Sigmoid colon (tissue), 4 donors: ENCODE data around the gene TANK.

Source experiments
- POLR2AphosphoS5 ChIP-seq, 4 donors: sonication (generic); formaldehyde crosslinking; IDR thresholded peaks; one replicate each; pipeline ENCODE4 v1.6.1; 2017; ENCODE audit warnings: antibody characterized with exemption in 4 of 4
- TF ChIP-seq, protein P1 (sequence below), 4 experiments: fragments of 450-650 bp in 3 of 4; fragments of 200-600 bp in 1 of 4; IDR thresholded peaks; one replicate each; pipeline ENCODE4 v1.5.1; 2016 to 2019; ENCODE audit warnings: antibody characterized with exemption in 4 of 4, mild to moderate bottlenecking in 3 of 4, moderate library complexity in 2 of 4

DNA sequence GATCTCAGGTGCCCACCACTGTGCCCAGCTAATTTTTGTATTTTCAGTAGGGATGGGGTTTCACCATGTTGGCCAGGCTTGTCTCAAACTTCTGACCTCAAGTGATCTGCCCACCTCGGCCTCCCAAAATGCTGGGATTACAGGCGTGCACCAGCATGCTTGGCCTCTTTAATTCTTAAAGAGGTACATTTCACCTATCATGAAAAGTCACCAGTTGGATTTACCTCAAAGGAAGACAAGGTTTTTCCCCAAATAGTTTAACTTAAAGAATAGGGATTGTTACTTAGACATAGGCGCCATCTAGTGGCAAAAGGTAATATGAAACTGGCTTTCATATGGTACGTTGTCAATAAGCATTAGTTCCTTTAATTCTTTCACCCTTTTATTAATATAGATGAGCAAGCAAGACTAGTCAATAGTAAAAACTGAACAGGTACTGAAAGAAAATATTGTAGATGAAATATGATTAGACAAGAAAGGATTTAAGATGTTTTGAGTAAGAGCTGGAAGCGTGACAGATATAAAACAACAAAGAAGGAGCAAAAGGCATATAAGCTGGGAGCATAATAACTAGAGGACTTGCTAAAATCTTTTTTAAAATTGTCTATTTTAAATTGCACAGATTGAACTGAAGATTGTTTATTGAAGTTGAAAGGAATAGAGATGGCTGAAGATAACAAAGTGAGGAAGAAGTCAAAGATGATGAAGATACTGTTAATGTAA is 113.0 kb downstream of the TANK start:
- TF ChIP-seq, protein P1, sequence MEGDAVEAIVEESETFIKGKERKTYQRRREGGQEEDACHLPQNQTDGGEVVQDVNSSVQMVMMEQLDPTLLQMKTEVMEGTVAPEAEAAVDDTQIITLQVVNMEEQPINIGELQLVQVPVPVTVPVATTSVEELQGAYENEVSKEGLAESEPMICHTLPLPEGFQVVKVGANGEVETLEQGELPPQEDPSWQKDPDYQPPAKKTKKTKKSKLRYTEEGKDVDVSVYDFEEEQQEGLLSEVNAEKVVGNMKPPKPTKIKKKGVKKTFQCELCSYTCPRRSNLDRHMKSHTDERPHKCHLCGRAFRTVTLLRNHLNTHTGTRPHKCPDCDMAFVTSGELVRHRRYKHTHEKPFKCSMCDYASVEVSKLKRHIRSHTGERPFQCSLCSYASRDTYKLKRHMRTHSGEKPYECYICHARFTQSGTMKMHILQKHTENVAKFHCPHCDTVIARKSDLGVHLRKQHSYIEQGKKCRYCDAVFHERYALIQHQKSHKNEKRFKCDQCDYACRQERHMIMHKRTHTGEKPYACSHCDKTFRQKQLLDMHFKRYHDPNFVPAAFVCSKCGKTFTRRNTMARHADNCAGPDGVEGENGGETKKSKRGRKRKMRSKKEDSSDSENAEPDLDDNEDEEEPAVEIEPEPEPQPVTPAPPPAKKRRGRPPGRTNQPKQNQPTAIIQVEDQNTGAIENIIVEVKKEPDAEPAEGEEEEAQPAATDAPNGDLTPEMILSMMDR (IDR thresholded peaks at IDR 0.05), result peak; percentile 41 to 69 (median 46)
- TF ChIP-seq POLR2AphosphoS5 (IDR thresholded peaks at IDR 0.05), result no peak
